Activated gamma-delta T cell (primary cell): ENCODE results near the gene OR12D1.
"Not testable (repeated sequence)": the region's sequence is repeated elsewhere in the genome, so short reads cannot be mapped to it uniquely, and the experiment has no call there.

Source experiments
- DNase-seq: peaks from one replicate; lab custom pipeline; 2025; lab: John Stamatoyannopoulos, UW
- total RNA-seq, 2 donors: gene quantifications; one replicate each; lab custom pipeline; 2026; lab: John Stamatoyannopoulos, UW

The OR12D1 gene
- 0 reads per million in 2 donors for total RNA-seq

DNA sequence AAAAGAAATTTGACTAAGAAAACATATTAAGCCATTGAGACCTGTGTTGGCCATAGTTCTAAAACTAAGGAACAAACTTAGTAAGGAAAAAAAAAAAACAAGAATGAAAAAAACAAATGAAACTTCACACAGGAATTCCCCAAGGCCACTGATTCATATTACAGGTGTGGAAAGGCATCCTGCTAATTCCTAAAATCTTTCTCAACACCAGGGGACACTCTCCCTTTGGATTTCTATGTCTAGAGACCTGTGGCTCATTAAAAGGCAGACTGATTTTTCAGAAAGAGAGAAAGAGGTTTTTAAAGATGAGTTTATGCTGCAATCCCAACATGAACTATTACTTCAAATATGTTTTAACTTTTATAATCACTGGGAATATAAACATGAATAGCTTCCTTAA lies at the start of gene OR12D1:
OR12D1 (plus strand) TSS at position 341 of the 400 bp plus-strand sequence.
- no peak for DNase-seq

DNA sequence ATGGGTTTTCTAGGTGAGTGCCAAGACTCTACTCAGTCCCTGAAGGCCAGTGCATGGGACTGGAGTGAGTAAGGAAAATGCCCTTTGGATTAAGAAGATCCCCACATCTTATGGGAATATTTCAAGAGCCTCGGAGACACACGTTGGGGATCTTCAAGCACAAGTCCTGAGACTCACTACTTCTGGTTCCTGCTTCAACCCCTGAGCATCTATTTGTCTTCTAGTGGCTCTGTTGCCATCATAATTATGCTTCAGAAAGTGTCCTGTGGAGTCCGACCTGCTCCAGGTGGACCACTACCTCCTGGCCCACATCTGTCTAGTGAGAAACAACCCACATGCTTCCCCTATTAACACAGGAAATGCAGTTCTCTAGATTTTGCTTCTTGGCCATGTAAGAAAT lies 46.0 kb upstream of the OR12D1 start, which contains the start of gene OR5V1:
OR5V1 (minus strand) TSS at position 101 of the 400 bp plus-strand sequence. CDS start 12,670 bp downstream, outside the sequence.
- DNase-seq: no peak

DNA sequence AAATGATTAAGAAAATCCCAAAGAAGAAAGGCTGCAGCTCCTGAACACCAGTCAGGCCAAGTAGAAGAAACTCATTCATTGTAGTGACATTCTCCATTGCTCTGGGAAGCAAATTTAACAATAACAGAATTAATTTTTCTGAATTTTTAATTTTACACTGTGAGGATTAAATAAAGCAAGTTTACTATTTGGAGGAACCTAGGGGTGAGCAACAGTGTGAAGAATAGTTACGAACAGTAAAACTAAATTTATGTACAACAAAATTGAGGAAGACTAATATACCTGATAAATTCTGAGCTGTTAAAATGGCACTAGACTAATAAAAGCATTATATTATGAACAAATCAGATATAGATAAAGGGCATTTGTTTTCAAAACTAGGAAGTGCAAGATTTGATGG lies 39.5 kb upstream of the OR12D1 start, which contains the start of gene OR12D3:
OR12D3 (minus strand) TSS at position 101 of the 400 bp plus-strand sequence; CDS start at position 97, 4 bp downstream.
- DNase-seq: no peak

- DNase-seq: no peak
Observed at GRCh38 chr6:29376003-29376402, 38.7 kb upstream of the OR12D1 start.

- no peak for DNase-seq
Observed at GRCh38 chr6:29388533-29388932, 26.2 kb upstream of the OR12D1 start.

DNA sequence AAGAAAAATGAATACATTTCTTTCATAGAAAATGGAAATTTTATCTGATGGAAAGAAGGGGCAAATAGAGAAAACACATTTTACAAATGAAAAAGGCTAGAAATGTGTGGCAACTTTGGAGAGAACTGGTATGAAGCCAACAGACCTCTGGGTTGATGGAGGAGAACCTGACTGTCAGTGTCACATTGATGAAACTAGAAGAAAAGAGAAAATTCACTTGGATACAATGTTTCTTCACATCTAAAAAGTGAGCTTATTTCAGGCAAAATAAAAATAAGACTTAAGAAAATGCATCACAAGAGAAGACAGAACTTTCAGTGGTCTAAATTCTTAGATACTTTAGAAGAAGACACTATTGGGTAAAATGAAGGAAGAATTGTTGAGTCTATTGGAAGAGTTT lies 19.4 kb upstream of the OR12D1 start, which contains the start of gene OR12D2:
OR12D2 (plus strand) TSS at position 301 of the 400 bp plus-strand sequence. CDS start 1,069 bp downstream, outside the sequence.
- DNase-seq: no peak

DNA sequence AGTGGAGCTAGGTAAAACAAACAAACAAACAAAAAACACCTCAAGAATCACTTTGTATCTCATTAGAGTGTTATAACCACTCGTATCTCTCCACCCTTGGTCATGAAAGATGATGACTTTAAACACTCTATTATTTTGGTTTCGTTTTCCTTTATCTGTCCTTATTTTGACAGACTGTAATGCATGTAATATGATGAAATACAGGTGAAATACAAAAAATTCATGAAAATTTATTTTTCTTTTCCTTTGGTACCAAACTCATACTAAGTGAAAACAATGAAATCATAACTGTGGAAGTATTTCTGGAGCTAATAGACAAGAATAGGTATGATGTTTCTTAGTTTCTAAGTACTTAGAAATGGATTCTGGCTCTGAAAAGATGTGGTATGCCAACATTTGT lies 15.2 kb upstream of the OR12D1 start:
- no peak for DNase-seq

DNA sequence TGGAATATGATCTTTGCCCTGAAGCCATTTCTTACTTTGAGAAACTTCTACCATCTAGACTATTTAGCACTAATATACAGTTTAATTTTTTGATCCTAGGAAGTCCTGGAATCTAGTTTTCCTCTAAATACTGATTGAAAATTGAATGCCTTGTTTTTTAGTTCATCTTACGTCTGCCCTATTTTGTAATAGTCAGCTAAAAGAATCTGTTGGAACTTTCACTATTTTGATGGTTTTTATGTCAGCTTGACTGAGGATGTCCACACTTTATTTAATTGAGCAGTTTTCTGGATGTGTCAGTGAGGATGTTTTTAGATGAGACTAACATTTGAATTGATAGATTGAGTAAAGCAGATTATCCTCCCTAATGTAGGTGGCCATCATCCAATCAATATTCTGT lies 10.9 kb upstream of the OR12D1 start:
- DNase-seq: no peak

DNA sequence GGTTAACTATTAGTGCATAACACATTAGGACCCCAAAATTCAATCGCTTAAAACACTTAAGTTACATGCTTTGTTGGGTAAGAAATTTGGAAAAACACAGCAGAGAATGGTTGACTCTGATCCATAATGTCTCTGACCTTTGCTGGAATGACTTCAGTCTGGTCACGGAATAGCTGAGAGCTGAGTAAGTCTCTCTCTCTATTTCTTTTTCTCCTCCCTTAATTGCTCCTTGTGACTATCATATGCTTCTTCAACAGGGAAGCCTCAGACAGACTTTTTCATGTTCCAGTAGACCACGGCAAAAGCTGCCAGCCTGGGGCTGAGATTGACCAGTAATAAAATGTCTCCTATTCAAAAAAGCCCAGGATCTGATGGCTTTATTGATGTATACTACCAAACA lies 4.8 kb downstream of the OR12D1 start:
- no peak for DNase-seq

GRCh38 chr6:29424168-29424567 lies 9.4 kb downstream of the OR12D1 start:
- DNase-seq: no peak

DNA sequence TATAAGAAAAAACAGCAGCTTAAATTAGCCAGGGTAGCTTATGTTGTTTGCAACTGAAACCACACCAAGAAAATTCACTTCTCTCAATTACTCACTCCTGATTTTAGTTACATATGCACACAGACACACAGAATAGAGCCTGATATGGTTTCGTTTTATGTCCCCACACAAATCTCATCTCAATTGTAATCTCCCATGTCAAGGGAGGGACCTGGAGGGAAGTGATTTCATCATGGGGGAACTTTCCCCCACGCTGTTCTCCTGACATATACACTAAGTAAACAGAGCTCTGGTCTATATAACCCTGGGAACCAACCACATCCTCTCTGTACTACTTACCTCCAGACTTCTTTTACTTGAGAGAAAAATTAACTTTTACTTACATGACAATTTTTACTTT lies 9.8 kb downstream of the OR12D1 start:
- no peak for DNase-seq

DNA sequence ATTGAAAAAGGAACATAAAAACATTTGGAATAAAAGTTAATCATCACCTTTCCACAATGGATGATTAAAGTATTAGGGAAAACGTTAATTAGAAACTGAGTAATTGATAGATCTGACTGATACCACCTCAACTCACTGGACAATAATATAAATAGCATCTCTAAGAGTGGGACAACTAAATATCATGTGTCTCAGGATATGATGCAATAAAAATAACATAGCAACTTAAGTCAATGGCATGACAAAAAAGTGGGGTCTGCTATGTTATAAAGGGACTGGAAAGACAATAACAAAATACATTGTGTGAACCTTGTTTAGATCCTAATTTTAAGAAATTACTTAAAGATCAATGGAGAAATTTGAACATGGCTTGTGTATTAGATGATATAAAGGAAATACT lies 10.3 kb downstream of the OR12D1 start:
- no peak for DNase-seq

DNA sequence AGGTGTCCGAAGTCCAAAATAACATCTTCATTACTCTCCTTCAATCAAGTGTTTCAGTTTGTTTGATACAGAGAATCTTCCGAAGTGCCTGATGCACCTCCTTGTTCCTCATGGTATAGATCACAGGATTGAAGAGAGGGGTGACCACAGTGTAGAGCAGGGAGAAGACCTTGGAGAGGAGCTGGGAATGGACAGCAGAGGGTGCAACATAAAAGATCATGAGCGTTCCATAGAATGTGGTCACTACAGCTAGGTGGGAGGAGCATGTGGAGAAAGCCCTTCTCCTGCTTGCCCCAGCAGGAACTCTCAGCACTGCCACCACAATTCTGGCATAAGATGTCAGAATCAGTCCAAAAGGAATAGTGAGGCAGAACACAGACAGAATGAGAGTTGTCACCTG lies 11.9 kb downstream of the OR12D1 start:
- no peak for DNase-seq

GRCh38 chr6:29436730-29437129 lies 22.0 kb downstream of the OR12D1 start:
- DNase-seq: not testable (repeated sequence)

DNA sequence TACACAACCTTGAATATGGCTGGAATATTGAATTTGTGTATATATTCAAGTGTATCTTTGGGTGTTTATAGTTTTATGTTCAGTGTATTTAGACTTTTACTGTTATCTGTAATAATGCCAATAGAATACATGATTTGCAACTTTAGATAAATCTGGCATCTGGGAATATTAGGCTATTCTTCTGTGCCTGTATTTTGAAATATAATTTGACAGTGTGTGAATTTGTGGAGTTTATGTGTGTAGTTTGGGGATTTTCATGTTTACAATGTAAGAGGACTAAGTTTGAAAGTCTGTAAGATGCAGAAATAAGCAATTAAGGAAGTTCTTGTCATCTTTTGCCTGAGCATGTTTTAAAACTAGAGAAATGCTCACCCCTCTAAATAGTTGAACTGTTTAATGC lies 24.3 kb downstream of the OR12D1 start, which contains the start of gene OR10C1:
OR10C1 (plus strand) TSS at position 301 of the 400 bp plus-strand sequence. CDS start 710 bp downstream, outside the sequence.
- no peak for DNase-seq

DNA sequence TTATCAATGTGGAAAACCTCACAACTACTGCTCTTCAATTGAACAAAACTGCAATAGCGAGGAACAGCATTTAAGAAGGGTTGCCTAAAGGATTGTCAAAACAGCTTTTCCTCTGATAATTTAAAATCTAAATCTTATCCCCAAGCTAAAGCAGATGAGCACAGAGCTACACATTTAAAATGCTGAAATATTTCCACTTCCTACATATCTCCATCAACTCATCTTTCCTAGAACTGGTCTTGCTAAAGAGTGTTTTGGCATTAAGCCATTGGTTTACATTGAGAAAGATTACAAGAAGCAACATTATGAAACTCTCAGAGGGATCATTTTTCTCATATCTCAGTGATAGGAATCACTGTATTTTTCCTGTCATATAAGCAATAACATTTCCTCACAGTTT lies 28.0 kb downstream of the OR12D1 start:
- DNase-seq: no peak

DNA sequence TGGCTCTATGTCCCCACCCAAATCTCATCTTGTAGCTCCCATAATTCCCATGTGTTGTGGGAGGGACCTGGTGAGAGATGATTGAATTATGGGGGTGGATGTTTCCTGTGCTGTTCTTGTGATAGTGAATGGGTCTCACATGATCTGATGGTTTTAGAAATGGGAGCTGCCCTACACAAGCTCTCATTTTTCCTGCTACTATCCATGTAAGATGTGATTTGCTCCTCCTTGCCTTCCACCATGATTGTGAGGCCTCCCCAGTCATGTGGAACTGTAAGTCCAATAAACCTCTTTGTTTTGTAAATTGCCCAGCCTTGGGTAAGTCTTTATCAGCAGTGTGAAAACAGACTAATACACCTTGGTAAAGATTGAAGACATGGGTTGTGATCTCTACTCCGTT lies 29.3 kb downstream of the OR12D1 start:
- DNase-seq: not testable (repeated sequence)

- no peak for DNase-seq
Observed at GRCh38 chr6:29447670-29448069, 32.9 kb downstream of the OR12D1 start.

DNA sequence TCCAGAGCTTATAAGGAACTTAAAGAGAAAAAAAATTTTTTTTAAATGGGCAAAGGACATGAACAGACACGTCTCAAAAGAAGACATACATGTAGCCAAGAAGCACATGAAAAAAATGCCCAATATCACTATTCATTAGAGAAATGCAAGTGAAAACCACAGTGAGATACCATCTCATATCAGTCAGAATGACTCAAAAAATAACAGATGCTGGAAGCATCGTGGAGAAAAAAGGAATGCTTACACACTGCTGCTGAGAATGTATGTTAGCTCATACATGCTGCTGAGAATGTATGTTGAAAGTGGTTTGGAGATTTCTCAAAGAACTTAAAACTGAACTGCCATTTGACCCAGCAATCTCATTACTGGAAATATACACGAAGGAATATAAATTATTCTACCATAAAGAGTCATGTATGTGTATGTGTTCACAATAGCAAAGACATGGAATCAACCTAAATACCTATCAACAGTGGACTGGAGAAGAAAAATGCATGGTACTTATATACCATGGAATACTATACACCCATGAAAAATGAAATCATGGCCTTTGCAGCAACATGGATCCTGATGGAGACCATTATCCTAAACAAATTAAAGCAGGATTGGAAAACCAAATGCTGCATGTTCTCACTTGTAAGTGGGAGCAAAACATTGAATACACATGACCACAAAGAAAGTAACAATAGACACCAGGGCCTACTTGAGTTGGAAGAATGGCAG lies 36.9 kb downstream of the OR12D1 start:
- DNase-seq: no peak

DNA sequence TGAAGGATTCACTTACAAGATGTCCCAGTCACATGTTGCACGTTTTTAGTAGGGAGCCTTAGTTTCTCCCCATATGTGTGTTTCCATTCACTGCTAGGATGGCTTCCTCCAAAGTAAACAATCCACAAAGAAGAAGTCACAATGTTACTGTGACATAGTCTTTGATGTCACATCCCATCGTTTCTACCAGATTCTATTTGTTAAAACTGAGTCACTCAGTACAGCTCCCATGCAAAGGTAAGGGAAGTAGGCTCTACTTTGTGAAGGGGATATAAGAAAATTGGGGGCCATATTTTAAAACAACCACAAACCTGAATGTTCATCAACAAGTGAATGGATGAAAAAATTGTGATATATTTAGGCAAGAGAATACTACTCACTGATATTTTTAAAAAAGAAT lies 42.2 kb downstream of the OR12D1 start, which contains the start of the genes OR11A1 and OR2H1:
OR11A1 (minus strand) TSS at position 101 of the 400 bp plus-strand sequence. CDS start 29,430 bp downstream, outside the sequence.
OR2H1 (plus strand) TSS at position 185 of the 400 bp plus-strand sequence. CDS start 4,615 bp downstream, outside the sequence.
- DNase-seq: no peak

DNA sequence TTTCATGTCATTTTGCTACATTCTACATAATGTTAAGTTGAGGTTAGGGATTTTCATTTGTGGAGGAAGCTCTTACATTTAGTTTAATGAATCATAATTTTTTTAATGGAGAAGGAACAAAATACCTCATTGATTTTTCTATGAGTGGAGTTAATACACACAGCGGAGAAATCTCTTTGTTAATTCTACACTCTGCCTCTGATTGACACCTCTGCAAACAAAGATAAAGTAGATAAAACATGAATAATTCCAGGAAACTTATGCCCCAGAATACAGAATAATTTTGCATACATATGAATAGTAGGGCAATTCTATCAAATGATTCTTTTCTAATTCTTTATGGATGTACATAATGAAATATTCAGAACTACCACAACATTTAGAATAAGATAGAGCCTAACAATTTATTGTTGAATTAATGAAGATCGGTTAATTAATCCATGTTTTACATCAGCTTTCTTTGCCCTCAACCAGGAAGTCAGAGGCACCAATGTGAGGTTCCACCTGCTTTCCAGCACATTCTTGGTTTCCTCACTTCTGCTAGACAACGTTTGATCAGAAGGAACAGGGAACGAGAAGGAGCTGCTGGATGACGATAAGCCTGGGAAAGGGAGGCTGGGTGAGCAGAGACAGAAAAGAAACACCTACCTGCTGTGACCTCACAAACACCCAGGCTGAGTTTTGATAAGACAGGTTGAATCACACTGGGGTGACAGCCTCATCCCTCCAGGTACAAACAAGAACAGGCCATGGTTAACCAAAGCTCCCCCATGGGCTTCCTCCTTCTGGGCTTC lies 46.5 kb downstream of the OR12D1 start:
- DNase-seq: no peak

DNA sequence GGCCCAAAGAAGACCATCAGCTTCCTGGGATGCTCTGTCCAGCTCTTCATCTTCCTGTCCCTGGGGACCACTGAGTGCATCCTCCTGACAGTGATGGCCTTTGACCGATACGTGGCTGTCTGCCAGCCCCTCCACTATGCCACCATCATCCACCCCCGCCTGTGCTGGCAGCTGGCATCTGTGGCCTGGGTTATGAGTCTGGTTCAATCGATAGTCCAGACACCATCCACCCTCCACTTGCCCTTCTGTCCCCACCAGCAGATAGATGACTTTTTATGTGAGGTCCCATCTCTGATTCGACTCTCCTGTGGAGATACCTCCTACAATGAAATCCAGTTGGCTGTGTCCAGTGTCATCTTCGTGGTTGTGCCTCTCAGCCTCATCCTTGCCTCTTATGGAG lies 47.3 kb downstream of the OR12D1 start:
- DNase-seq: no peak
